Activated CD4-positive, alpha-beta T cell treated with anti-CD3 and anti-CD28 coated beads, Interleukin-10, Interleukin-2, amounts not matched to agents 100 ng/mL and 50 ng/mL, durations not matched to agents 16 hours and 8 hours (primary cell): ENCODE measurements around the gene PLCXD3.

ENCODE experiments used
- DNase-seq: peaks from one replicate; pipeline ENCODE4 v3.0.0-alpha.2; 2020

The PLCXD3 gene

DNA sequence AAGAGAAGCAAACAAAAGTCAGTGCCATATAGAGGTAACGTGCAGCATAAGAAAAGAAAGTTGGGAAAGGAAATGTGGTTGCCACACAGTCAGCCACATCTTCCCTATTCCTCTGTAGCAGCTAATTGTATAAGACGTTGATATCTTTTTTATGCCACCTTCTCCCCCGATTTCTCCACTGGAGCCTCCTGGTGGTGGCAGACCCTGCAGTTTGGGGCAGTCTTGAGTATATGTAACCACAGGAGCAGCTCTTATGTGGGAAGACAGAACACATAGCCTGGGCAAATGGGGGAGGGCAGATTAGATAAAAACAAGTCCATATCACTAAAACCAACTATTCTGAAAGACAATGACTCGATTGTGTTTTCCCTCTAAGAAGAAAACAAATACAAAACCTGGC is 99.7 kb downstream of the PLCXD3 start:
- DNase-seq, result no peak

DNA sequence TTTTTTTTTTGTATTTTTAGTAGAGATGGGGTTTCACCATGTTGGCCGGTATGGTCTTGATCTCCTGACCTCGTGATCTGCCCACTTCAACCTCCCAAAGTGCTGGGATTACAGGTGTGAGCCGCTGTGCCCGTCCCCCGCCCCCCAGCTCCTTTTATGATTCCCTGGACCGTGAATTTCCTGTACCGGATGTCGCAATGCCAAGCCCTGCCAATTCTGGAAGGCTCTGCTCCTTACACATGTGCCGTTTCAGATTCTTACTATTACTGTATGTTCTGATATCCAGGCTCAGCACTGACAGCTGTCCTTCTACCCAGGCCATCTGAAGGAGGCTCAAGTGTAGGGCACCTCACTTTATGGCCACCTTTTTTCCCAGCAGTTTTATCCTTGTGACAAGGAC is 100.1 kb downstream of the PLCXD3 start:
- no peak for DNase-seq

DNA sequence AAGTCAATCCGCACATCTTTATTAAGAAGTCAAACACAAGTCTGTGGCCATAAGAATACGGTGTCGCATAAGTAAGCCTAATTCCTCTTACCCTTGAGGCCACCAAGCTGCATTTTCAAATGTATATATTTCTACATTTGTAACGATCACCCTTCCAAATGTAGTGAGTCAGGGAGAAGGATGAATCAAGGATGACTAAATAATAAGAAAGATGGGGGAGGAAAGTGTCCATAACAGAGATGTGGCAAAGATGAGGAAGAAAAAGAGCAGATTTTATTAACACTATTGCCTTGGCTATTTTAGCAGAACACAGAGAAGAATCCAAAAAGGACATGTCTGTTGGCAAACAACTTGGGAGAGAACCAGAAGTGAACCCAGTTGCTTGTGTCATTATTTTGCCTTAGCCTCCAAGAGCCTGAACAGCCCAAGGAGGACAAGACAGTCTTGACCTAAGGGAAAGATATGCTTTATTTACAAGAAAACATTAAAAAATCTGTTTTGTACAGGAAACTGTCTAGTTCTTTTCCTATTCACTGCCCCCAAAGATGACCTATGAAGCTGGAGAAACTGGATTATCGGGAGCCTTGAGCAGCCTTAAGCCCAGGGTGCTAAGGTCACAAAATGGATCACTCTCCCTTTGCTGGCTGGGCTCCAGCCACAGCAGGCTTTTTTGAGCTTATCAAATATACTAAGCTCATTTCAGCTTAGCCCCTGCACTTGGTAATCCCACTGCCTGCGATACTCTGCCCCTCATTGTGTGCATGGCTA is 101.5 kb downstream of the PLCXD3 start:
- DNase-seq, result no peak

DNA sequence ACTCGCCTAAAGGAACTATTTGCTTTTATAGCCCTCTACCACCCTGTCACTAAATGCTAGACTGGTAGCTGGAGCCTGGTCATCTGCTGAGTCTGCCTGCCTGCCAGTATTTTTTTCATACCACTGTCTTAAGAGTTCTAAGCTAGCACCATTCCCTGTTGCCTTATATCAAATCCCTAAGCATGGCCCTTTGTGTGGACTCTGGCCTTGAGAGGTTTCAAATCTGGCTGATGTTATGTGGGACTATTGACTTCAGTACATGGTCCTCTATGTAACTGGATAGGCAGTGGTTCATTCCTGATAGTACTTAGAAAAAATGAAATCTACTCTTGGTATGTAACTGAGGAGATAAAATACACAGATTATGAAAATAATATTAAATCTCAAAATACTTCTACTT is 103.5 kb downstream of the PLCXD3 start:
- DNase-seq, result no peak

DNA sequence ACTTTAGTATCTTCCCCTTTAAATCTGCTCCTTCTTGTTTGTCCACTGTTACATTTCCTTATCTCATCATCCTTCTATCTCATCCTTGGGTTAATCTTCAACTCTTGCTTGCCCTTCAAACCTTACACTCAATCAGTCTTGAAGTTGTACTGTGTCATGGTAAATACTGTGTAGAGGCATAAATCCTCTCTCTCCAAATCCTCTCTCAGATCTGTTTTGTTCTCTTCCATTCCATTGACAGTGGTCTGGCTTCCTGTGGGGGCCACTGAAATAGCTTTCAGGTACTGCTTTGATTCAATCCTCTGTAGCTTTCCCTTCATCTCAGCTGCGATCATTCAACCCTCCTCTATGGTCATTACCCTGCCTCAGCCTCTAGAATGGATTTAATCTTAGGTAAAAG is 104.0 kb downstream of the PLCXD3 start:
- DNase-seq, result no peak

DNA sequence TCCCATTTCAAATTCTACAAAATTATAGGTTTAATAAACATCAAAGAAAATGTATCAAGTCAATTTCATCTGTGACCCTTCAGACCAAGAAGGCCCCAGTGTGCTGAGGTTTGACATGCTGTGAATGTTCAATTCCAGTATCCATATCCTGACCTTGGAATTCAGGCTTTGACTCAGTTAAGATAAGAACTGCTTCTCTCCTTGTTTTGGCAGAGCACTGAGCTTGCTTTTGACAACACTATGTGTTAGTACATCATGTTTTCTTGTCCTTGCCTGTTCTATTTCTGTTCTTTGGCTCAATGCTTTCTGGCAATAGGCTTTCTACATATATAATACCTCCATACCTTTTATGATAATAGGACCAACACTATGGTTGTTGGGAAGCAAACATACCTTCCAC is 105.6 kb downstream of the PLCXD3 start:
- DNase-seq, result no peak

DNA sequence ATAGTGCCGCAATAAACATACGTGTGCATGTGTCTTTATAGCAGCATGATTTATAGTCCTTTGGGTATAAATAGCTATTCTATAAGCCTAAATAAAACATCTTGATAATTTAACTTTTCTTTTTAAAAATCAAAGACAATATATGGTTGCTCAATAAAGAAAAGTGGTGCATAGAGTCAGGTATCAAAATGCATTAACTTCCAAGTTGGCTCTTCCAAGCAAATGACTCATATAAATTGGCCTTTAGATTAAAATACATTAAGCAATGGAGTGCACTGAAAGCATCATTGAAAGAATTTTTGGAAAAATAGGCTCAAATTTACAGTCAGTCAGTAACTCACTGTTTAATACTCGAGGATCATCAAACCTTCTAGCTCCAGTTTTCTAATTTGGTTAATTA is 106.6 kb downstream of the PLCXD3 start:
- no peak for DNase-seq

DNA sequence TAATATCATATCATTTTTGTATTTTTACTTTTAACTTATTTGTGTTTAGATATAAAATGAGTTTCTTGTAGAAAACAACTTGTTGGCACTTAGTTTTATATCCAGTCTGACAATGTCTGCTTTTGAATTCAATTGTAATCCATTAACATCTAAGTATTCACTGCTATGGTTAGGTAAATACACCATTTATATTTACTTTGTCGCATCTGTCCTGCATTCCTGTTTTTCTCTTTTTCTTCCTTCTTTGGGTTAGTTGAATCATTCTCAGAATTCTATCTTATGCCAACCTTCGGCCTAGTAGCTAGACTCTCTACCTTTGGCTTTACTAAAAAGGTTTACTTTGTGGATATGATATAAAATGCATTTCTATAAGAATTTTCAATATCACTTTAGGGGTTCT is 107.6 kb downstream of the PLCXD3 start:
- no peak for DNase-seq

DNA sequence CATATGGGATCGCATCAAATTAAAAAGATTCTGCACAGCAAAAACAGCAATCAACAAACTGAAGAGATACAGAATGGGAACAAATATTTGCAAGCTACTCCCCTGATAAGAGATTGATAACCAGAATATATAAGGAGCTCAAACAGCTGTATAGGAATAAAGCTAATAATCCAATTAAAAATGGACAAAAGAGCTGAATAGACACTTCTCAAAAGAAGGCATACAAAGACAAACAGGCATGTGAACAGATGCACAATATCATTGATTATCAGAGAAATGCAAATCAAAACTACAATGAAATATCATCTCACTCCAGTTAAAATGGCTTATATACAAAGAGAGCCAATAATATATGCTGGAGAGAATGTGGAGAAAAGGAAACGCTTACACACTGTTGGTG is 110.6 kb downstream of the PLCXD3 start:
- DNase-seq, result no peak

DNA sequence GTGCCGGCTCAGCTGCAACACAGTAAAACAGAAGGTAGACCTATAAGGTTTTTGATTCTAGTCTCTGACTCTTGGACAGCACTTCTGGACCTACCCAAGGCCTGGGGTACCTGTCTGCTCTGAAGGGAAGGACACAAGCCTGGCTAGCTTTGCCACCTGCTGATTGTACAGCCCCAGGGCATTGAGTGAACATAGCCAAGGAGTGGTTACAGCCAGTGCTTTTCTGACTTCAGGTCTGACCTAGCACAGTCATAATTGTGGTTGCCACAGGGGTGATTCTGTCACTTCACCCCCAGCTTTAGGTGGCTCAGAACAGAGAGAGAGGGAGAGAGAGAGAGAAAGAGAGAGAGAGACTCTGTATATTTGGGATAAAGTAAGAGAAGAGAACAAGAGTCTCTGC is 118.4 kb downstream of the PLCXD3 start:
- DNase-seq, result no peak

DNA sequence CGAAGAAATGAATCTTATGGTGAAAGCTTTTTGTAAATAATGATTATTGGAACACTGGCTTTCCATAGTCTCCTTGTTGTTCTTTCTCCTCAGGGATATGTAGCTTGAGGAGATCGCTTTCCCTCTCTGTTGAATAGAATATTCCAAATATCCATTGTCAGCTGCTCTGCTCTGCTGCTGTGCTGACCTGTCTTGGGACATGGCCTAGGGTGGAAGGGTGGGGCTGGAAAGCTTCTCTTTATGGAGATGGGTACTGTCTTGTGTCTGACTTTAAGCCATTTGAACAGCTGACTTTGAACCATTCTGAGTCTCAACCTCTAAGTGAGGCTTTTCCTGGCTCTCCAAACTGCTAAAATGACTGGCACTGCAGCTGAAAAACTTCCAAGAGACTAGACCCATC is 135.8 kb downstream of the PLCXD3 start:
- DNase-seq, result no peak

DNA sequence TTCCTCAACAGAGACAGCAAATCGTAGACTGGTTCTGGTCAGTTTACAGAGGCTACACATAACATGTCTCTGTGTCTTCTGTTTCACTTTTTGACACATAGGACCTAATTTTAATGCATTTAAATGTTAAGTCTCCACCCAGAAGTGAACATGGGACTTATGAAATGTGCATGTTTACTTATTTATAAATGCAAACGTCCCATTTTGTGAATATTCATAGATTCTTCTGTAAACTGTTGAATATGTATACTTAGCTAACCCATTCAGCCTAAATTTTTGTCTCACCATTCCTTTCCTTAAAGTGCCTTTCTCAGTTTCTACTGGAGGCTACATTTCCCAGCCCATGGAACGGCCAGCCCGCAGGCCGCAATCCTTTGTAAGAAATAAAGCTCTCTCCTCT is 137.2 kb downstream of the PLCXD3 start:
- DNase-seq, result no peak

DNA sequence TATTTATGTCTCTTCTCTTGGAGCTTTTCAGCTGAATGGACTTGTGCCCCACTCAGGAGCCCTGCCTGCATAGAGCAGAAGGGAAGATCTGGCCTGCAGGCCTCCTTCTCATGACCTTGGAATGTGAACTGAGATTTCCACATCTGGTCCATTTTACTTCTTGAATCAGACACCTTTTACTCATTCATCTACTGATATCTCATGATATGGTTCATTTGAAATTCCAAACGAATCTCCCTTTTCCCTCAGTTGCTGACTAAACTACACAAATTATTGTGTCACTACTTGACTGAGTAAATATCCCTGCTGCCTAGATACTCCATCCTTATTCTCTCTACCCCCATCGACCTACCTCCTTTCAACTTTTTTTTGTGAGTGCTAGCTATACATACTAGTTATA is 138.7 kb downstream of the PLCXD3 start:
- no peak for DNase-seq

DNA sequence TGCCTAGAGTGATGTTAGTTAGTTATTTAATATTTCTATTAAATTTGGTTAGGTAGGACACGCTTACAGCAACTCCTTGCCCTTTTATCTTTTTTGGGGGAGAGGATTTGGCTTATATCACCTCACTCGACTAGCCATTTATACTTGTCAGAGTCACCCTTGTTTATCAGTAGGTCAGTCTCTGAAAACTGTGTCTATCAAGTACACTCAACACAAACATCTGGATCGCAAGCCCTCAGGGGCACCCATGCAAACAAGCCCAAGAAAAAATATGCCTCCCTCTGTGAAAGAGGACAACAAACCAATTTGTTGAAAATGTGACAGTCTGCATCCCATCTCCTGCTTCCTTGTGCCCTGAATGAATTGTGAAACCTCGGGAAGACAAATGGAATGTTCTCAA is 139.9 kb downstream of the PLCXD3 start:
- DNase-seq, result no peak

DNA sequence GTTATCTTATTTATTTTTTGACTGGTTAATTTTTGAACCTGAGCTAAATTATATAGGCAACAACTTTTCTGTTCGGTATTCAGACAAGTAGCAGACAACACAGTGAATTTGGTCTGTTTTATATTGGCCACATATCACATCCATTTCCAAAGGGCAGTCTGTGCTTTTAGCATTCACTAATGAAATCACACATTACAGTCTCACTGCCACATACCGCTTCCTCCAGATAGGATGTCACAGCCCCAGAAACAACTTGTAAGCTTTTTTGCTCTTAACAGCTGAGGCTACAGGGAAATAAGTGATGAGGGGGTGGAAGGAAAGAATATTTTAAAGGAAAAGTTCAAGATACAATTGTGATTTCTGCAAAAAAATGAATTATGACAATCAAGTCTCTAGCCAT is 140.6 kb downstream of the PLCXD3 start:
- no peak for DNase-seq

DNA sequence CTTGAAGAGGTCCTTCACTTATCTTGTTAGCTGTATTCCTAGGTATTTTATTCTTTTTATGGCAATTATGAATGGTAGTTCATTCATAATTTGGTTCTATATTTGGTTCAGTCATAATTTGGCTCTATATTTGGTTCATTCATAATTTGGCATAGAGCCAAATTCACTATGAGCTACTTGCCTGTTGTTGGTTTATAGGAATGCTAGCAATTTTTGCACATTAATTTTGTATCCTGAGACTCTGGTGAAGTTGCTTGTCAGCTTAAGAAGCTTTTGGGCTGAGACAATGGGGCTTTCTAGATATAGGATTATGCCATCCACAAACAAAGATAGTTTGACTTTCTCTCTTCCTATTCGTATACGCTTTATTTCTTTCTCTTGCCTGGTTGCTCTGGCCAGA is 142.2 kb downstream of the PLCXD3 start:
- no peak for DNase-seq

DNA sequence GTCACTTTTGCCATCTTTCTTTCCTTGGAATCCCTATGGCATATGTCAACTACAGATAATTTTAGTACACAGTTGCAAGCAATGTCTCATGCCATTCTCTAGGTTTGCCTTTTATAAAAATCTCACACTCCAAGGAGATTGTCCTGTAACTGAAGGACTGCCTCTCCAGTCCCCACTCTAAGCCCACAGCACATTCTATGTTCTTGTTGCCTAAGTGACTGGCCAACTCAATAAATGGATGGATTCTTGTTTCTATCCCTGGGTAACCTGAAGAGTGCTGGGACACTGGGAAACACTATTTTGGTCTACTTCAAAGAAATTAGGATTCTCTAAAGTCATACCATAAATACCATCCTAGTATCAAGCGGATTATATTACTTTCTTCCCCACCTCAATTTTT is 145.0 kb downstream of the PLCXD3 start:
- DNase-seq, result no peak

DNA sequence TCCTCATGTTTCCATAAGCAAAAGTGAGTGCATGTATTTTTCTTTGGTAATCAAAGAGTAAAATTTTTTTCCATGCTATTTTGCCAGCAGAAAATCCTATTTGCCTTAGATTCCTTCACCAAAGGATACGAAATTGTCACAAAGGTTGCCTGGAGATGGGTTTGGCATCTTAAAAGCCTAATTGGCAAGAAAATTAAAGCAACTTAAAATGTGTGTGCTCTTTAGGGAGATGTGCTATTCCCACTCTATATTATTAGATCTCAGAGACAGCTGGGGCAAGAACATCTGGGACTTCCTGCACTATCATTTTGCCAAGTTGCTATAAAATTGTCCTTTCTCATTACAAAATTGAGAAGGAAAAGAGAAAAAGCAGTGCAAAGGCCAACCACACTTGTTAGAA is 146.1 kb downstream of the PLCXD3 start:
- DNase-seq, result no peak

DNA sequence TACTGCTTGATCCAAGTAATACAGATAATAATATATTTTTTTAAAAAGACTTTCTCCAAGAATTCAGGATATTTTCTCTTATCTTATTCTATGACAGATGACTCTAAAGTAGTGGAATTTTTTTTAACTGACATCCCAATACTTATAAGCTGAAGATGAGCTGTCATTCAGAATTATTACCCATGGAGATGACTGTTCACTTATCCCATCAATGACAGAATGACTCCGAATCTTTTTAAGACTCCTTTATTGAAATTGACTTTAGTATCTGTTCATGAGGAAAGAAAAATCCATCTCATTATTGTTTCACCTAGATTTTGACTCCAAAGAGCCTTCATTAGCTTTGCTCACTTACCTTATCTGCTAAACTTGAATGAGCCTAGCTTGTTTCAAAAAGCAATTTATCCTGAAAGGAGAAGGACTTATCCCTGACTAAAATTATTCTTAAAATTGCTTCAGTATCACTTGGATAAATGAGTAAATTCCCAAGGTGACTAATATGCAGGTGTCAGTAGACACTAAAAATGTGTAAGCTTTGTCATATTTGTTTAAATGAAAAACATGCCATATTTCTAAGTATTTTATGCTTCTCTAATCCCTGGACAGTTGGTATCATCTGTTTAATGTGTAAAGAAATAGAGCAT is 146.9 kb downstream of the PLCXD3 start:
- no peak for DNase-seq

DNA sequence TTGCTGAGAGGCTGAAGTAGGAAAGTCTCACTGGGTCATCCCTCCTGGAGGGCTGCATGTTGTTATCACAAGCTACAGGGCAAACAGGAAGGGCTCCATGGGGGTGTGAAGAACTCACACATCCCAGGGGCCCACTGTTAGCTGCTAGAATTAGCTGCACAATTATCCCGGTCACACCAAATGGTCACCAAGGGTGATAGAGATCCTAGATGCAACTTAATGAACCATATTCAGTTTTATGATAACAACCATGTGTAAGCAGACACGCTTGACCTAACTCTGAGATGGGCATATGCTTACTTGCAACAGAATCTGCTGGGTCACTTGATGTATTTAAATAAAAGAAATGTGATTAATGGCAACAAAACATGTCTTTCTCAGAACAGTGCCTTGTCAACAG is 153.6 kb downstream of the PLCXD3 start:
- no peak for DNase-seq

DNA sequence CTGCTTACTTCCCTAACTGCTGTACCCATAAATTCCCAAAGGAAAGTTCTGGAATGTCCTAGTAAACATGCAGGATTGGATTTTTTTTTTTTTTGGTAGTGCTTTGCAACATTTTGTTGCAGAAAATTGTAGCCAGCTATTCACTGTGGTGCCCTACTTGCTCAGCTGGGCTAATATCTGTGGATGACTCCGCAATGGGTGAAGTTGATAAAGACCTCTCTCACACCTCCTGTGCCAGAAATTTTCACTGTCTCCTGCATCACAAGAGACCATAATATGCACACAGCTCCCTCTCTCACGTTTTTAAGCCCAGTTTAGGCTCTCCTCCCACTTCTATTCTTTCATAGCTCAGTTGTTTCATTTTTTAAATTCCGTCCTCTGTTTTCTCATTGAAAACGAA is 160.6 kb downstream of the PLCXD3 start:
- DNase-seq, result no peak

DNA sequence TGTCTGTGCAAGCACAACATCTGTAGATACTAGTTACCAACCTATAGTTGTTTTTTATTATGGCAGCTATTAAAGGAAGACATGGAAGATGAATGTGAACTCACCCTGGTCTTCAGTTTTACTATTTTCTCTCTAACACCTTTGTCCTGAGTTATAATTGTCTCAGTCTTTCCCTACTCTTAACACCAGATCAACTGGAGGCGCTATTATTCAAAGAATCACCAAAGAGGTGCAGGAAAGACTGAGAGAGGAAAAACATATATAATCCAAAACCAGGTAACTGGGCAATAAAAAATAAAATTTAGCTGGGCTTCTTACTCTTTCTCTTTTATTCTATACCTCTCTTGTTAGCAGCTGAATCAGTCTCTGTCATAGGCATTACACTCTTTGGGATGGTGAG is 162.8 kb downstream of the PLCXD3 start:
- DNase-seq, result no peak

DNA sequence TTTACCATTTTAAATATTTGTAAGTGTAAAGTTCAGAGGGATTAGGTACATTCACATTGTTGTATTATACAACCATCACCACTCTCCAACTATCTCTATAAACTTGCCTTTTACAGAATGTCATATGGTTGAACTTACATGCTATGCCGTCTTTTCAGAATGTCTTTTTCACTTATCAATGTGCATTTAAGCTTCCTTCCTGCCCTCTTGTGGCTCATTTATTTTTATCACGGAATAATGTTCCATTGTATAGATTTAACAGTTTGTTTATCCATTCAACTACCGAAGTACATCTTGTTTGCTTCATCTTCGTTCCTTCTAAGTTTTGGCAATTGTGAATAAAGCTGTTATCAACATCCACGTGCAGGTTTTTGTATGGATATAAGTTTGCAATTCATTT is 163.8 kb downstream of the PLCXD3 start:
- no peak for DNase-seq

DNA sequence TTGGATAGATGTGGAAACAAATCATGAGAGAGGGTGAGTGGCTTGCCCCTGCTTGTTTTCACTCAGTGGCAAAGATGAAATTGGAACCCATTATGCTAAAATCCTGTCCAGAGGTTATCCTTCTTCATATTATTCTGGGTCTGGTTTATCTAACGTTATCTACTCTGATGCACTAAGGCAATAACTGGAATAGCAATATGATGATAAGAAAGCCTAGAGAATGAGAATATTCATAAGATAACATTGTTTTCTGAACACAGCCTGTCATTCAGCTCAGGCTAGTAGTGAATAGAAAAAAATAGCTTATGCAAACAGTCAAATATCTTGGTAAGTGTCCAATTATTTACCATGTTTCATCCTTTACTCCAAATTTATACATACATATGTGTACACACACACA is 165.1 kb downstream of the PLCXD3 start:
- DNase-seq, result no peak

DNA sequence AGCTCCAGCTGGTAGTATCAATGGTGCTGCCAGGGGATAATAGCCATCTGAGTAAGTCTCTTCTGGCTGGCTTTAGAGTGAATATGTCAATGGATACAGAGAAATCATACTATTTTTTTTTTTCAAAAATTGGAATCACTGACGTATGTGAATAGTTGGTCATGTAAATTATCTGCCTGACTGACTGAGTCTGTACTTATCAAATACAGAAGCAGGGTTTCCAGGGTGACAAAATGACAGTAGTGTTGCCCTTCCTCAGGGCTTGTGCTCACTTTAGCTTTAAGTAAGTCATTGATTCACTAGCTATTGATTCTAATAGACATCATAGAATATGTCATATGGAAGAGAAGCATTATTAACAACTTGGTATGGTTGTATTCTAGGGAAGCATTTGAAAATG is 171.1 kb downstream of the PLCXD3 start:
- no peak for DNase-seq
